Keratinocyte (primary cell): ENCODE results near the gene MEP1B. TPM values are rescaled to one million over a fixed set of nuclear protein-coding genes. Genes with fewer than 3 reads are reported as not detected.
"Not testable (repeated sequence)": the region's sequence is repeated elsewhere in the genome, so short reads cannot be mapped to it uniquely, and the experiment has no call there.

Experiments used
- DNase-seq: peaks from one replicate; pipeline ENCODE4 v3.0.0-alpha.2; 2011; ENCODE audit warnings: low read depth, missing footprints, low spot score
- FAIRE-seq: peaks from 2 replicates; lab custom pipeline; 2011; peaks lifted over from hg19 to GRCh38; lab: Jason Lieb, UNC
- H2AFZ ChIP-seq: 2 replicates; pipeline ENCODE4 v1.6.0; 2012; ENCODE audit warnings: low read length, control low read depth, inconsistent platforms; ENCODE audit not compliant: control insufficient read depth
- H3K27ac ChIP-seq: 2 replicates; pipeline ENCODE4 v1.5.1; 2011; ENCODE audit warnings: low read length; ENCODE audit not compliant: control insufficient read depth, insufficient read depth
- H3K27me3 ChIP-seq: 3 replicates; pipeline ENCODE4 v1.6.0; 2011; ENCODE audit warnings: low read length; ENCODE audit not compliant: control insufficient read depth, insufficient read depth; ENCODE audit errors: extremely low read depth
- H3K36me3 ChIP-seq, 2 experiments: 2 replicates in 1 of 2; 3 replicates in 1 of 2; pipeline ENCODE4 v1.5.1; 2011; ENCODE audit warnings: low read length in 2 of 2, mild to moderate bottlenecking in 1 of 2; ENCODE audit not compliant: control insufficient read depth in 2 of 2, insufficient read depth in 2 of 2; ENCODE audit errors: extremely low read depth in 1 of 2
- H3K4me1 ChIP-seq: 3 replicates; pipeline ENCODE4 v1.5.1; 2011; ENCODE audit warnings: low read length; ENCODE audit not compliant: control insufficient read depth, insufficient read depth; ENCODE audit errors: extremely low read depth
- H3K4me2 ChIP-seq: 3 replicates; pipeline ENCODE4 v1.6.0; 2011; ENCODE audit warnings: low read depth, low read length; ENCODE audit not compliant: control insufficient read depth, insufficient read depth; ENCODE audit errors: extremely low read depth
- H3K4me3 ChIP-seq, 3 experiments: fragments of 200-600 bp in 1 of 3; sonication (generic) in 1 of 3; 2 replicates in 2 of 3; 3 replicates in 1 of 3; pipeline ENCODE4 v1.5.1; 2011 to 2016; ENCODE audit warnings: low read length in 3 of 3, mild to moderate bottlenecking in 3 of 3, control low read depth in 2 of 3, inconsistent platforms in 1 of 3, low read depth in 1 of 3, mixed read lengths in 1 of 3, mixed run types in 1 of 3, moderate library complexity in 1 of 3; ENCODE audit not compliant: control insufficient read depth in 2 of 3, insufficient read depth in 2 of 3; ENCODE audit errors: extremely low read depth in 1 of 3
- H3K79me2 ChIP-seq: 2 replicates; pipeline ENCODE4 v1.6.0; 2012; ENCODE audit warnings: low read length; ENCODE audit not compliant: control insufficient read depth, insufficient read depth
- H3K9ac ChIP-seq: 3 replicates; pipeline ENCODE4 v1.6.0; 2011; ENCODE audit warnings: low read length; ENCODE audit not compliant: control insufficient read depth, insufficient read depth; ENCODE audit errors: extremely low read depth
- H3K9me1 ChIP-seq: 3 replicates; pipeline ENCODE4 v1.6.0; 2011; ENCODE audit warnings: low read length; ENCODE audit not compliant: control insufficient read depth, insufficient read depth; ENCODE audit errors: extremely low read depth
- H3K9me3 ChIP-seq: 2 replicates; pipeline ENCODE4 v1.5.1; 2012; ENCODE audit warnings: low read depth, low read length; ENCODE audit not compliant: control insufficient read depth
- H4K20me1 ChIP-seq: 3 replicates; pipeline ENCODE4 v1.6.0; 2011; ENCODE audit warnings: low read length; ENCODE audit not compliant: control insufficient read depth, insufficient read depth; ENCODE audit errors: extremely low read depth
- EZH2 ChIP-seq: IDR thresholded peaks from one replicate; pipeline ENCODE4 v1.6.1; 2012; ENCODE audit warnings: inconsistent platforms, mild to moderate bottlenecking, low read length, moderate library complexity
- dilution Hi-C: fragments of 300-500 bp; cut with MboI; formaldehyde crosslinking; loops from one replicate; pipeline ENCODE4 v1.7.0; 2020; ENCODE audit warnings: low sequenced_read_pairs; ENCODE audit not compliant: extremely low pct_ligation_motif_present
- polyA plus RNA-seq, 5 experiments: library from polyadenylated mRNA; depleted of rRNA in 3 of 5; stranded (reverse) in 3 of 5; stranded (forward) in 1 of 5; unstranded in 1 of 5; fragments of >200 nt; gene quantifications; 1 replicate in 1 of 5; 2 replicates in 3 of 5; 3 replicates in 1 of 5; pipeline versions ENCODE4 v1.2.1 to v1.2.3, GENCODE V29; 2011 to 2012; ENCODE audit warnings: missing spikeins in 2 of 5, low read depth in 1 of 5, low replicate concordance in 1 of 5
- TF ChIP-seq, protein P1 (sequence below), 3 experiments: IDR thresholded peaks in 1 of 3; conservative IDR thresholded peaks in 1 of 3; optimal IDR thresholded peaks in 1 of 3; 2 replicates in 2 of 3; 3 replicates in 1 of 3; pipeline versions ENCODE3 to v1.5.1; 2011; ENCODE audit warnings: low read length in 3 of 3, mild to moderate bottlenecking in 3 of 3, moderate library complexity in 2 of 3, control low read depth in 1 of 3, inconsistent platforms in 1 of 3; ENCODE audit not compliant: insufficient read depth in 2 of 3; ENCODE audit errors: extremely low read depth in 1 of 3

Gene MEP1B
- polyA plus RNA-seq, 1 donor (not counting 4 experiments of a cell fraction or from before 2014, with no cell fraction given) = 0.03 TPM

- Histone ChIP-seq H3K9me1 (no peaks in the 10 kb centered on the region), H3K9me3 (no peaks in the 10 kb centered on the region), H3K9ac (no peak overlapping the region), H3K4me2 (no peak overlapping the region), H3K36me3 (no peaks in the 10 kb centered on the region), H2AFZ (no peak overlapping the region), H3K79me2 (no peaks in the 10 kb centered on the region), H3K27ac (no peak overlapping the region), H3K27me3 (no peaks in the 10 kb centered on the region), H4K20me1 (no peaks in the 10 kb centered on the region), H3K4me3 (no peak overlapping the region), H3K4me1 (no peaks in the 10 kb centered on the region)
- no peak for TF ChIP-seq EZH2
- TF ChIP-seq, protein P1, sequence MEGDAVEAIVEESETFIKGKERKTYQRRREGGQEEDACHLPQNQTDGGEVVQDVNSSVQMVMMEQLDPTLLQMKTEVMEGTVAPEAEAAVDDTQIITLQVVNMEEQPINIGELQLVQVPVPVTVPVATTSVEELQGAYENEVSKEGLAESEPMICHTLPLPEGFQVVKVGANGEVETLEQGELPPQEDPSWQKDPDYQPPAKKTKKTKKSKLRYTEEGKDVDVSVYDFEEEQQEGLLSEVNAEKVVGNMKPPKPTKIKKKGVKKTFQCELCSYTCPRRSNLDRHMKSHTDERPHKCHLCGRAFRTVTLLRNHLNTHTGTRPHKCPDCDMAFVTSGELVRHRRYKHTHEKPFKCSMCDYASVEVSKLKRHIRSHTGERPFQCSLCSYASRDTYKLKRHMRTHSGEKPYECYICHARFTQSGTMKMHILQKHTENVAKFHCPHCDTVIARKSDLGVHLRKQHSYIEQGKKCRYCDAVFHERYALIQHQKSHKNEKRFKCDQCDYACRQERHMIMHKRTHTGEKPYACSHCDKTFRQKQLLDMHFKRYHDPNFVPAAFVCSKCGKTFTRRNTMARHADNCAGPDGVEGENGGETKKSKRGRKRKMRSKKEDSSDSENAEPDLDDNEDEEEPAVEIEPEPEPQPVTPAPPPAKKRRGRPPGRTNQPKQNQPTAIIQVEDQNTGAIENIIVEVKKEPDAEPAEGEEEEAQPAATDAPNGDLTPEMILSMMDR (optimal IDR thresholded peaks at IDR 0.05 in 1 of 3, IDR thresholded peaks at IDR 0.05 in 1 of 3, conservative IDR thresholded peaks at IDR 0.05 in 1 of 3; ENCODE audit: extremely low read depth in 1 of 3, insufficient read depth in 2 of 3, low read length in 3 of 3) = no peak
- dilution Hi-C loops = no loop called here
- DNase-seq (no peak), FAIRE-seq (no peak)
Observed at GRCh38 chr18:32175265-32175664, 14.6 kb upstream of the MEP1B start.

DNA sequence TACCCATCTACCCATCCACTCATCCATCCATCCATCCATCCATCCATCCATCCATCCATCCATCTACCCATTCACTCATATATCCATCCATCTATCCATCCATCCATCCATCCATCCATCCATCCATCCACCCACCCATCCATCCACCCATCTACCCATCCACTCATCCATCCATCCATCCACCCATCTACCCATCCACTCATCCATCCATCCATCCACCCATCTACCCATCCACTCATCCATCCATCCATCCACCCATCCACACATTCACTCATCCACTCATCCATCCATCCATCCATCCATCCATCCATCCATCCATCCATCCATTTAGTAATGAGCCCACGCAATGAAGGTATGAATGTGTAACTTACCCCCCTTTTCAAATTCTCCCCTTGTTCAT is 13.1 kb upstream of the MEP1B start:
- FAIRE-seq, H2AFZ ChIP-seq, H3K4me1 ChIP-seq, H3K4me3 ChIP-seq, dilution Hi-C loops, H3K79me2 ChIP-seq, H4K20me1 ChIP-seq, H3K9me3 ChIP-seq, H3K4me2 ChIP-seq, H3K36me3 ChIP-seq, H3K27ac ChIP-seq, DNase-seq, H3K9me1 ChIP-seq, H3K9ac ChIP-seq, H3K27me3 ChIP-seq: not testable (repeated sequence)

DNA sequence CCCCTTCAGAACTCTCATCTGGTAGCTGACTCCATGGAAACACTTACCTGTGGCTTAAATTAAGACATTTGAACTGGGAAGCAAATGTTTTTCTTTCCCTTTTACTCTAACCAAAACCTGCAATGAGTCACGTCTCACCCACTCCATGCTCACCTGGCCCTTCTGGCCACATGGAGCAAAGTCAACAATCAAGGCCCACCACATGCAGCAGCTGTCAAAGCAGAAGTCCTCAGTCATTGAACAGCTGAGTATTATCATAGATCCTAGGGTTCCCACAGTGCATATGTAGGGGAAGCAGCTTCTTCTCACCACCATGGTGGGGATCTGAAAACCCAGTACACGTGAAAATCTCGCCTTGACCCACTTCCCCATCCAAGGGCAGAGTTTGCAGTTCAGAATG is 12.3 kb upstream of the MEP1B start:
- H3K36me3 ChIP-seq = no peaks in the 10 kb centered on the region
- H3K27me3 ChIP-seq = no peaks in the 10 kb centered on the region
- no peak for DNase-seq
- no peak overlapping the region for H3K27ac ChIP-seq
- no peaks in the 10 kb centered on the region for H3K9me1 ChIP-seq
- no peak for FAIRE-seq
- H3K79me2 ChIP-seq = no peaks in the 10 kb centered on the region
- TF ChIP-seq, protein P1 (optimal IDR thresholded peaks at IDR 0.05 in 1 of 3, IDR thresholded peaks at IDR 0.05 in 1 of 3, conservative IDR thresholded peaks at IDR 0.05 in 1 of 3; ENCODE audit: extremely low read depth in 1 of 3, insufficient read depth in 2 of 3, low read length in 3 of 3) = no peak
- no peak for TF ChIP-seq EZH2
- H3K4me2 ChIP-seq = no peak overlapping the region
- H3K9ac ChIP-seq = no peak overlapping the region
- dilution Hi-C loops = no loop called here
- H3K9me3 ChIP-seq = no peaks in the 10 kb centered on the region
- no peaks in the 10 kb centered on the region for H4K20me1 ChIP-seq
- H3K4me3 ChIP-seq = no peak overlapping the region
- H2AFZ ChIP-seq = no peak overlapping the region
- H3K4me1 ChIP-seq = no peaks in the 10 kb centered on the region
